ENCODE measurements around the gene PDF.

DNA sequence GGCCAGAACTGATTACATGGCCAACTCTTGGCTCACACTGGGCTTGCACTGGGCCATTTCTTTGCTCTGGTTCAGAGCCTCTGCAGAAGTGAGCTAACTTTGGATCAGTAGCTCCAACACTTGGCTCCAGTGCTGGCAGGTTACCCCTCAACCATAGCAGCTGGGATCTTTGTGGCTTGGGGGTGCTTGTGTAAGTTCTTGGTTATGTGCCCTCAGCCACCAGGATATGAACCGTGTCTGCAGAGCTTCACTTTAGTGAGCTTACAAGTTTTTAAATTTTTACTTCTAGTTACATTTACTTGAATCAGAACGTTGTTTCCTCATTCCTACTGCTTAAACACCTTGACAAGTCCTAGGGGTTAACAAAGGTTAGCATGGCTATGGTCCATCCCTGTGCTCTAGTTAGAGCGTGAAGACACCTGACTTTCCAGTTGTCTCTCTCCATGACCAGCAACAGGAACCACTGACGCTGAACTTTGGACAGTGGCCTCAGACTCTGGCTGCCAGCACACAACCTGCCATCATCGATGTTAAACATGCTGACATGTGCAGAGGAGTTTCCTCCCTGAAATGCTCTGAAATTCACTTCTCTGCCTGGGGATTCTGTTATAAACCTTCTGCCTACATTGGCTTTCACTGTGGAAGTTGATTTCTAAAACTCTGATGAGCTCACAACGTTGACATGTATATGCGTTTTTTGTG lies 4.1 kb downstream of the PDF start:
- TF ChIP-seq, protein P1, sequence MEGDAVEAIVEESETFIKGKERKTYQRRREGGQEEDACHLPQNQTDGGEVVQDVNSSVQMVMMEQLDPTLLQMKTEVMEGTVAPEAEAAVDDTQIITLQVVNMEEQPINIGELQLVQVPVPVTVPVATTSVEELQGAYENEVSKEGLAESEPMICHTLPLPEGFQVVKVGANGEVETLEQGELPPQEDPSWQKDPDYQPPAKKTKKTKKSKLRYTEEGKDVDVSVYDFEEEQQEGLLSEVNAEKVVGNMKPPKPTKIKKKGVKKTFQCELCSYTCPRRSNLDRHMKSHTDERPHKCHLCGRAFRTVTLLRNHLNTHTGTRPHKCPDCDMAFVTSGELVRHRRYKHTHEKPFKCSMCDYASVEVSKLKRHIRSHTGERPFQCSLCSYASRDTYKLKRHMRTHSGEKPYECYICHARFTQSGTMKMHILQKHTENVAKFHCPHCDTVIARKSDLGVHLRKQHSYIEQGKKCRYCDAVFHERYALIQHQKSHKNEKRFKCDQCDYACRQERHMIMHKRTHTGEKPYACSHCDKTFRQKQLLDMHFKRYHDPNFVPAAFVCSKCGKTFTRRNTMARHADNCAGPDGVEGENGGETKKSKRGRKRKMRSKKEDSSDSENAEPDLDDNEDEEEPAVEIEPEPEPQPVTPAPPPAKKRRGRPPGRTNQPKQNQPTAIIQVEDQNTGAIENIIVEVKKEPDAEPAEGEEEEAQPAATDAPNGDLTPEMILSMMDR (IDR thresholded peaks at IDR 0.05), result no peak
- no peak for TF ChIP-seq POLR2A (IDR thresholded peaks at IDR 0.05)
